MM.1S (cell line): ENCODE results near the gene ANKRD6.

ENCODE experiments used
- DNase-seq: peaks from one replicate; pipeline ENCODE4 v3.0.0-alpha.2; 2015
- H2AFZ ChIP-seq: fragments of 300-600 bp; sonication (generic); 2 replicates; pipeline ENCODE4 v1.6.0; 2016; ENCODE audit warnings: antibody characterized with exemption, low read length
- H3F3A ChIP-seq: fragments of 300-600 bp; sonication (generic); 2 replicates; pipeline ENCODE4 v1.6.1; 2016; ENCODE audit warnings: mild to moderate bottlenecking, antibody characterized with exemption, low read length, moderate library complexity, mixed read lengths; ENCODE audit not compliant: insufficient read depth
- H3K27ac ChIP-seq: fragments of 300-600 bp; sonication (generic); 2 replicates; pipeline ENCODE4 v1.5.1; 2016; ENCODE audit warnings: mild to moderate bottlenecking, low read length
- H3K27me3 ChIP-seq: fragments of 300-600 bp; sonication (generic); replicated peaks from 2 replicates; pipeline ENCODE4 v1.6.0; 2016; ENCODE audit warnings: low read length; ENCODE audit not compliant: insufficient read depth
- H3K36me3 ChIP-seq: fragments of 300-600 bp; sonication (generic); replicated peaks from 2 replicates; pipeline ENCODE4 v1.6.1; 2016; ENCODE audit warnings: mild to moderate bottlenecking, low read length, mixed read lengths; ENCODE audit not compliant: insufficient read depth
- H3K4me1 ChIP-seq: fragments of 300-600 bp; sonication (generic); 2 replicates; pipeline ENCODE4 v1.6.1; 2016; ENCODE audit warnings: low read length, mixed read lengths
- H3K4me2 ChIP-seq: fragments of 300-600 bp; sonication (generic); 2 replicates; pipeline ENCODE4 v1.6.0; 2016; ENCODE audit warnings: low read depth, low read length
- H3K4me3 ChIP-seq: fragments of 300-600 bp; sonication (generic); 2 replicates; pipeline ENCODE4 v1.5.1; 2016; ENCODE audit warnings: low read length, mixed read lengths
- H3K79me2 ChIP-seq: fragments of 300-600 bp; sonication (generic); 2 replicates; pipeline ENCODE4 v1.6.1; 2016; ENCODE audit warnings: mixed run types, low read length, mixed read lengths
- H3K9ac ChIP-seq: fragments of 300-600 bp; sonication (generic); 2 replicates; pipeline ENCODE4 v1.6.1; 2016; ENCODE audit warnings: low read length, mixed read lengths
- H3K9me2 ChIP-seq: fragments of 300-600 bp; sonication (generic); replicated peaks from 2 replicates; pipeline ENCODE4 v1.6.1; 2016; ENCODE audit warnings: mild to moderate bottlenecking, low read length, mixed read lengths; ENCODE audit not compliant: insufficient read depth
- H3K9me3 ChIP-seq: fragments of 300-600 bp; sonication (generic); replicated peaks from 2 replicates; pipeline ENCODE4 v1.6.1; 2016; ENCODE audit warnings: mild to moderate bottlenecking, low read length, mixed read lengths; ENCODE audit not compliant: insufficient read depth
- H4K20me1 ChIP-seq: fragments of 300-600 bp; sonication (generic); 2 replicates; pipeline ENCODE4 v1.6.1; 2016; ENCODE audit warnings: mild to moderate bottlenecking, low read length, moderate library complexity, mixed read lengths; ENCODE audit not compliant: insufficient read depth
- EZH2 ChIP-seq: fragments of 300-600 bp; sonication (generic); optimal IDR thresholded peaks from 2 replicates; pipeline ENCODE3; 2017; ENCODE audit warnings: low read depth, mild to moderate bottlenecking, antibody characterized with exemption, low read length, mixed read lengths
- EZH2phosphoT487 ChIP-seq: fragments of 300-600 bp; sonication (generic); IDR thresholded peaks from 2 replicates; pipeline ENCODE4 v1.6.1; 2018; ENCODE audit warnings: antibody characterized with exemption, low read length
- TF ChIP-seq, protein P1 (sequence below): fragments of 300-600 bp; sonication (generic); IDR thresholded peaks from 2 replicates; pipeline ENCODE4 v1.5.1; 2016; ENCODE audit warnings: antibody characterized with exemption, low read length, mixed read lengths

Gene ANKRD6

DNA sequence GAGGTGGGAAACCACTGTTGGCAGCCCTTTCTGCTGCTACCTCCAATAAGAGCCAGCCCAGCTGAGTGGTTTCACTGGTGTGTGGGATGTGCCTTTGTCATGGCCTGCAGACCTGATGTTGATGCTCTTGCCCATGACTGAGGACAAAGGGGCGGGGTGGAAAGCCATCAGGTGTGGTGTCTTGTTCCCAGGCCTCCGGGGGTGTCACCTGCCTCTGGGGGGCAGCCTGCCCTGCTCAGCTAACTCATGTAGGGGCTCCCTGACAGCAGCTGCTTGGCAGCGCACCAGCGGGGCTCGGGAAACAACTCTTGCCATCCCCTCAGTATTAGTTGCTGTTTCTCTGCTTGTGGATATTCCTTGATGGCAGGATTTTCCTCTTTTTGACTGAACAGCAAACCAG, 114.3 kb downstream of the ANKRD6 start:
- H3K36me3 ChIP-seq: no peaks in the 10 kb centered on the region
- no peaks in the 10 kb centered on the region for H4K20me1 ChIP-seq
- no peaks in the 10 kb centered on the region for H3F3A ChIP-seq
- no peaks in the 10 kb centered on the region for H3K79me2 ChIP-seq
- H3K9me2 ChIP-seq: no peaks in the 10 kb centered on the region
- no peaks in the 10 kb centered on the region for H3K9me3 ChIP-seq
- TF ChIP-seq EZH2phosphoT487 (no peak), EZH2 (no peak)
- TF ChIP-seq, protein P1, sequence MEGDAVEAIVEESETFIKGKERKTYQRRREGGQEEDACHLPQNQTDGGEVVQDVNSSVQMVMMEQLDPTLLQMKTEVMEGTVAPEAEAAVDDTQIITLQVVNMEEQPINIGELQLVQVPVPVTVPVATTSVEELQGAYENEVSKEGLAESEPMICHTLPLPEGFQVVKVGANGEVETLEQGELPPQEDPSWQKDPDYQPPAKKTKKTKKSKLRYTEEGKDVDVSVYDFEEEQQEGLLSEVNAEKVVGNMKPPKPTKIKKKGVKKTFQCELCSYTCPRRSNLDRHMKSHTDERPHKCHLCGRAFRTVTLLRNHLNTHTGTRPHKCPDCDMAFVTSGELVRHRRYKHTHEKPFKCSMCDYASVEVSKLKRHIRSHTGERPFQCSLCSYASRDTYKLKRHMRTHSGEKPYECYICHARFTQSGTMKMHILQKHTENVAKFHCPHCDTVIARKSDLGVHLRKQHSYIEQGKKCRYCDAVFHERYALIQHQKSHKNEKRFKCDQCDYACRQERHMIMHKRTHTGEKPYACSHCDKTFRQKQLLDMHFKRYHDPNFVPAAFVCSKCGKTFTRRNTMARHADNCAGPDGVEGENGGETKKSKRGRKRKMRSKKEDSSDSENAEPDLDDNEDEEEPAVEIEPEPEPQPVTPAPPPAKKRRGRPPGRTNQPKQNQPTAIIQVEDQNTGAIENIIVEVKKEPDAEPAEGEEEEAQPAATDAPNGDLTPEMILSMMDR: no peak
- H3K4me3 ChIP-seq: no peak overlapping the region
- no peak overlapping the region for H3K9ac ChIP-seq
- H3K27me3 ChIP-seq: no peaks in the 10 kb centered on the region
- no peak overlapping the region for H2AFZ ChIP-seq
- H3K4me2 ChIP-seq: no peak overlapping the region
- DNase-seq: no peak
- no peak overlapping the region for H3K27ac ChIP-seq
- H3K4me1 ChIP-seq: no peaks in the 10 kb centered on the region

GRCh38 chr6:89553431-89553830, 120.5 kb downstream of the ANKRD6 start:
- Histone ChIP-seq H3K4me1 (no peaks in the 10 kb centered on the region), H3K9ac (no peak overlapping the region), H3K27me3 (no peaks in the 10 kb centered on the region), H3K9me3 (no peaks in the 10 kb centered on the region), H3K36me3 (no peaks in the 10 kb centered on the region), H3F3A (no peaks in the 10 kb centered on the region), H3K79me2 (no peaks in the 10 kb centered on the region), H2AFZ (no peak overlapping the region), H4K20me1 (no peaks in the 10 kb centered on the region), H3K4me3 (no peak overlapping the region), H3K4me2 (no peak overlapping the region), H3K9me2 (no peaks in the 10 kb centered on the region), H3K27ac (no peak overlapping the region)
- TF ChIP-seq, protein P1: no peak
- TF ChIP-seq EZH2phosphoT487: no peak
- no peak for TF ChIP-seq EZH2
- DNase-seq: no peak

DNA sequence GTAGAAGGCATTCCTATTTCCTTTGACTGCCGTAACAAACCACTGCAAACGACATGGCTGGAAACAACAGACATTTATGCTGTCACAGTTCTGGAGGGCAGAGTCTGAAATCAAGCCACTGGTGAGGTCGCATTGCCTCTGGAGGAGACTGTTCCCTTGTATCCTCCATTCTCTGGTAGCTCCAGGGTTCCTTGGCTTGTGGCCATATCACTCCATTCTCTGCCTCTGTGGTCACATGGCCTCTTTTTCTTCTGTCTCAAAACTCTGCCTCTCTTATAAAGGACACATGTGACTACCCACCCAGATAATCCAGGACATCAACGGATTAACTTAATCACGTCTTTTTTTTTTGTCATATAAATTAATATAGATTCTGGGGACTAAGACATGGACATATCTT, 121.2 kb downstream of the ANKRD6 start:
- TF ChIP-seq EZH2: no peak
- TF ChIP-seq, protein P1: no peak
- TF ChIP-seq EZH2phosphoT487: no peak
- no peaks in the 10 kb centered on the region for H3K79me2 ChIP-seq
- H3F3A ChIP-seq: no peaks in the 10 kb centered on the region
- H3K27me3 ChIP-seq: no peaks in the 10 kb centered on the region
- no peak overlapping the region for H2AFZ ChIP-seq
- no peak overlapping the region for H3K4me3 ChIP-seq
- H3K9me3 ChIP-seq: no peaks in the 10 kb centered on the region
- DNase-seq: no peak
- H3K27ac ChIP-seq: no peak overlapping the region
- no peaks in the 10 kb centered on the region for H3K36me3 ChIP-seq
- no peaks in the 10 kb centered on the region for H3K4me1 ChIP-seq
- no peaks in the 10 kb centered on the region for H3K9me2 ChIP-seq
- H4K20me1 ChIP-seq: no peaks in the 10 kb centered on the region
- no peak overlapping the region for H3K9ac ChIP-seq
- no peak overlapping the region for H3K4me2 ChIP-seq
